SU-DHL-6 (cell line): Measurements from ENCODE around the gene ACVR1.

ENCODE experiments used
- H2AFZ ChIP-seq: fragments of 200-600 bp; sonication (generic); 2 replicates; pipeline ENCODE4 v1.6.1; 2014; ENCODE audit warnings: low read depth, mild to moderate bottlenecking, moderate library complexity, mixed read lengths, antibody characterized with exemption, low read length; ENCODE audit not compliant: severe bottlenecking
- H3F3A ChIP-seq: fragments of 200-600 bp; shearing (Covaris generic); 2 replicates; pipeline ENCODE4 v1.6.0; 2016; ENCODE audit warnings: antibody characterized with exemption, mild to moderate bottlenecking; ENCODE audit not compliant: insufficient read depth
- H3K27ac ChIP-seq: fragments of 200-600 bp; sonication (generic); 2 replicates; pipeline ENCODE4 v1.5.1; 2016; ENCODE audit warnings: low read depth, mild to moderate bottlenecking, low read length, moderate library complexity, mixed read lengths
- H3K27me3 ChIP-seq: fragments of 200-600 bp; sonication (generic), shearing (Covaris generic); 2 replicates; pipeline ENCODE4 v1.6.0; 2014; ENCODE audit warnings: mild to moderate bottlenecking, low read length
- H3K36me3 ChIP-seq: fragments of 200-600 bp; sonication (generic); 2 replicates; pipeline ENCODE4 v1.6.1; 2014; ENCODE audit warnings: mild to moderate bottlenecking, low read length, mixed read lengths
- H3K4me2 ChIP-seq: fragments of 300-600, 200-600 bp; shearing (Covaris generic), sonication (generic); 2 replicates; pipeline ENCODE4 v1.6.0; 2014; ENCODE audit warnings: low read length, low read depth, mild to moderate bottlenecking; ENCODE audit not compliant: poor library complexity, severe bottlenecking
- H3K4me3 ChIP-seq: fragments of 200-600 bp; sonication (generic); 2 replicates; pipeline ENCODE4 v1.5.1; 2014; ENCODE audit warnings: antibody characterized with exemption, low read length, mild to moderate bottlenecking, mixed read lengths; ENCODE audit not compliant: insufficient read depth, poor library complexity, severe bottlenecking
- H3K79me2 ChIP-seq: fragments of 200-600 bp; sonication (generic); 2 replicates; pipeline ENCODE4 v1.6.1; 2014; ENCODE audit warnings: mild to moderate bottlenecking, low read length, moderate library complexity; ENCODE audit not compliant: insufficient read depth
- H3K9ac ChIP-seq: fragments of 200-600 bp; sonication (generic); 2 replicates; pipeline ENCODE4 v1.7.0; 2014; ENCODE audit warnings: mild to moderate bottlenecking, low read length
- H3K9me2 ChIP-seq: fragments of 200-600 bp; sonication (generic); replicated peaks from 2 replicates; pipeline ENCODE4 v1.6.1; 2014; ENCODE audit warnings: low read length; ENCODE audit not compliant: insufficient read depth
- H3K9me3 ChIP-seq: fragments of 200-600 bp; sonication (generic); 2 replicates; pipeline ENCODE4 v1.6.1; 2014; ENCODE audit warnings: low read length, mixed read lengths; ENCODE audit not compliant: insufficient read depth
- H4K20me1 ChIP-seq: fragments of 200-600 bp; sonication (generic); 2 replicates; pipeline ENCODE4 v1.6.1; 2014; ENCODE audit warnings: low read depth, mild to moderate bottlenecking, antibody characterized with exemption, low read length, moderate library complexity, mixed read lengths
- CTCF ChIP-seq: fragments of 200-600 bp; sonication (generic); IDR thresholded peaks from one replicate; pipeline ENCODE4 v1.5.1; 2017; ENCODE audit warnings: antibody characterized with exemption, mild to moderate bottlenecking, low read length, moderate library complexity; ENCODE audit not compliant: insufficient read depth, poor library complexity, severe bottlenecking
- EZH2phosphoT487 ChIP-seq: fragments of 200-600 bp; sonication (generic), shearing (Covaris generic); conservative IDR thresholded peaks from 2 replicates; pipeline ENCODE4 v1.6.1; 2018; ENCODE audit warnings: mild to moderate bottlenecking, antibody characterized with exemption, low read length, moderate library complexity, mixed read lengths

Gene ACVR1

GRCh38 chr2:157779794-157780193 is 96.3 kb downstream of the ACVR1 start:
- no peak overlapping the region for H2AFZ ChIP-seq
- H4K20me1 ChIP-seq: no peaks in the 10 kb centered on the region
- H3K4me2 ChIP-seq: no peak overlapping the region
- no peak overlapping the region for H3K4me3 ChIP-seq
- H3K9me3 ChIP-seq: no peaks in the 10 kb centered on the region
- no peaks in the 10 kb centered on the region for H3K79me2 ChIP-seq
- H3K36me3 ChIP-seq: no peaks in the 10 kb centered on the region
- H3K27ac ChIP-seq: no peak overlapping the region
- H3F3A ChIP-seq: no peaks in the 10 kb centered on the region
- no peaks in the 10 kb centered on the region for H3K9me2 ChIP-seq
- no peak overlapping the region for H3K9ac ChIP-seq
- no peaks in the 10 kb centered on the region for H3K27me3 ChIP-seq
- TF ChIP-seq EZH2phosphoT487 (no peak), CTCF (no peak)

- H3K4me2 ChIP-seq: no peak overlapping the region
- no peak overlapping the region for H3K4me3 ChIP-seq
- H3K27me3 ChIP-seq: no peaks in the 10 kb centered on the region
- H3K79me2 ChIP-seq: no peaks in the 10 kb centered on the region
- H2AFZ ChIP-seq: no peak overlapping the region
- TF ChIP-seq EZH2phosphoT487: no peak
- TF ChIP-seq CTCF: peak; percentile 39
- H3F3A ChIP-seq: no peaks in the 10 kb centered on the region
- H4K20me1 ChIP-seq: no peaks in the 10 kb centered on the region
- H3K36me3 ChIP-seq: no peaks in the 10 kb centered on the region
- no peak overlapping the region for H3K27ac ChIP-seq
- no peak overlapping the region for H3K9ac ChIP-seq
- H3K9me2 ChIP-seq: no peaks in the 10 kb centered on the region
- no peaks in the 10 kb centered on the region for H3K9me3 ChIP-seq
Measured at GRCh38 chr2:157777427-157777826, 98.7 kb downstream of the ACVR1 start.

GRCh38 chr2:157771234-157771633 is 104.9 kb downstream of the ACVR1 start:
- H3K9me3 ChIP-seq: no peaks in the 10 kb centered on the region
- H3K36me3 ChIP-seq: no peaks in the 10 kb centered on the region
- TF ChIP-seq EZH2phosphoT487: no peak
- no peak for TF ChIP-seq CTCF
- no peak overlapping the region for H3K4me2 ChIP-seq
- H2AFZ ChIP-seq: no peak overlapping the region
- no peak overlapping the region for H3K27ac ChIP-seq
- H3F3A ChIP-seq: no peaks in the 10 kb centered on the region
- H3K9me2 ChIP-seq: no peaks in the 10 kb centered on the region
- no peaks in the 10 kb centered on the region for H3K79me2 ChIP-seq
- H3K4me3 ChIP-seq: no peak overlapping the region
- no peaks in the 10 kb centered on the region for H4K20me1 ChIP-seq
- H3K9ac ChIP-seq: no peak overlapping the region
- H3K27me3 ChIP-seq: no peaks in the 10 kb centered on the region
